Thymus (tissue), 11 donors: Measurements from ENCODE around the gene IFNK. TPM values are rescaled to one million over a fixed set of nuclear protein-coding genes. Genes with fewer than 3 reads are reported as not detected.

ENCODE experiments used
- DNase-seq, 9 donors: peaks; one replicate each; pipeline ENCODE4 v3.0.0-alpha.2; 2013; ENCODE audit warnings: low spot score in 9 of 9, low read depth in 6 of 9, missing footprints in 1 of 9
- H3K27ac ChIP-seq, 2 donors: one replicate each; pipeline ENCODE4 v1.5.1; 2013; ENCODE audit warnings: control low read depth in 1 of 2, low read depth in 1 of 2, low read length in 1 of 2, mild to moderate bottlenecking in 1 of 2, moderate library complexity in 1 of 2
- H3K27me3 ChIP-seq, 2 donors: one replicate each; pipeline ENCODE4 v1.5.1; 2013; ENCODE audit warnings: low read length in 1 of 2; ENCODE audit not compliant: control insufficient read depth in 2 of 2, insufficient read depth in 1 of 2
- H3K36me3 ChIP-seq, 2 donors: one replicate each; pipeline ENCODE4 v1.5.1; 2013; ENCODE audit warnings: low read length in 1 of 2, mild to moderate bottlenecking in 1 of 2, moderate library complexity in 1 of 2; ENCODE audit not compliant: control insufficient read depth in 2 of 2, insufficient read depth in 2 of 2
- H3K4me1 ChIP-seq, 2 donors: one replicate each; pipeline ENCODE4 v1.5.1; 2013; ENCODE audit warnings: low read length in 2 of 2; ENCODE audit not compliant: control insufficient read depth in 2 of 2, insufficient read depth in 2 of 2
- H3K4me3 ChIP-seq, 2 donors: one replicate each; pipeline ENCODE4 v1.5.1; 2013; ENCODE audit warnings: low read length in 2 of 2, control low read depth in 1 of 2, mild to moderate bottlenecking in 1 of 2
- H3K9me3 ChIP-seq, 2 donors: one replicate each; pipeline ENCODE4 v1.5.1; 2013; ENCODE audit warnings: low read length in 1 of 2, mild to moderate bottlenecking in 1 of 2; ENCODE audit not compliant: control insufficient read depth in 2 of 2, insufficient read depth in 1 of 2
- WGBS: extraction: QIAGEN DNeasy Blood & Tissue Kit; methylation state at CpG from one replicate; pipeline ENCODE4 v1.1.7; 2013; 5-methylcytosine and 5-hydroxymethylcytosine counted together
- polyA plus RNA-seq: library from polyadenylated mRNA; stranded (reverse); fragments of 200-250 nt; gene quantifications from one replicate; pipeline ENCODE4 v1.2.3, GENCODE V29; 2013
- total RNA-seq: library from RNA; stranded (reverse); fragments of 120-200 nt; gene quantifications from one replicate; pipeline ENCODE4 v1.2.4, GENCODE V29; 2013
- donor health status: healthy.

Gene IFNK
- total and polyA plus RNA-seq, 2 donors: 0.52 TPM; not detected in 1

DNA sequence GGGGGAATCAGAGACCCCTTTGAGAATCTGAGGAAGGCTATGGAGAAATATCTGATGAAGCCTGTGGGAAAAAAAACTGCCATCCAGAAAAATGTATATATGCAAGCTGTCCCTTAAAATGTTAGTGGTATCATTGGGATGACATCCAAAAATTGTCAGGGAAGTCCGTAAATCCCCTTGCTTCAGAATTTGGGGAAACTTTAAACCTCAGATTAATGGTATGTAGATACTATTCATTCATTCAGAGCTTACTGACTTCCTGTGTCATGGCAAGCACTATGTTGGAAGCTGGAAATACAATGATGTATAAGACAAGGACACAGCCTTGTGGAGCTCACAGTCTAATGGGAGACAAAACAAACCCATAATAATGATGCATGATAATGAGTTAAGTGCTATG is 16.4 kb downstream of the IFNK start:
- H3K4me3 ChIP-seq: no peak overlapping the region
- no peaks in the 10 kb centered on the region for H3K27me3 ChIP-seq
- no peaks in the 10 kb centered on the region for H3K9me3 ChIP-seq
- H3K36me3 ChIP-seq: peaks cover 5 to 8% of the 10 kb centered on the region in 2 donors
- H3K27ac ChIP-seq: peak overlapping the region in 1 of 2 donors; percentile 86
- 97% methylated on average over 1 of the region's 1 CpG for WGBS
- DNase-seq: no peak
- H3K4me1 ChIP-seq: peaks cover 0 to 5% of the 10 kb centered on the region in 2 donors

DNA sequence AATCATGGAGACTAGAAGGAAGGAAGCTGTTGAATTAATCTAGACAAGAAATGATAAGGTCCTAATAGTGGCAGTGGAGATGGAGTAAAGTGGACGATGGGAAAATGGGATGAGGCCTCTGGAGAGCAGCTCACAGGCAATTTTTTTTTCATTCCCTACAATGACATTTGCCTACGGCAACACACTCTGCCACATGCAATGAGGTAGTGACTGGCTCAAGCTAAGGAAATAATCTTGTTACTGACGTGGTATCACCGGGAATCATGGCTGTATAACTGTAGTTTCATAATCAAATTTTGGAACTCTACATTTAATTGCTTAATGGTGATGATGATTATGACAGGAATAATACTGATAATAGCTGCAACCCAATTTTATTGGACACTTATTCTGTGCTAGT is 17.6 kb downstream of the IFNK start:
- Histone ChIP-seq H3K4me1 (peaks cover 0 to 5% of the 10 kb centered on the region in 2 donors), H3K27ac (no peak overlapping the region), H3K4me3 (no peak overlapping the region), H3K27me3 (no peaks in the 10 kb centered on the region), H3K9me3 (no peaks in the 10 kb centered on the region), H3K36me3 (peaks cover 0 to 8% of the 10 kb centered on the region in 2 donors)
- DNase-seq: no peak
- 97% methylated on average over 4 of the region's 4 CpGs for WGBS

DNA sequence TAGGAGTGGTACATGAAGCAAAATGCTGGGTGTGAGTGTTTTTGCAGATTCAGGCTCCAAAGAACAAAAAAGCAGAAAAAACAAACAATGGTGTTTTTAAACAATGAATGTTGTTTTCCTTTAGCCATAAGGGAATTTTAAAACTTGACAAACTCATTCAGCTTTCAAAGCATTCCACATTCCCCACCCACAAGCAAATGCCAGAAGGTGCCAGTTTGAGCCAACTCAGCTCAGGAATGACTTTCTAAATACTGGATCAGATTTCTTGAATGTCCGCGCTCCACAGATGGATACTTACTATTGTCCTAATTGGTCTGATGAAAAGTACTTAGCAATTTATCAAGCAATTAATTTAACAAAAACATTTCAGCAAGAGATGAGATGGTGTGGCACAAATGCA is 18.4 kb downstream of the IFNK start:
- Histone ChIP-seq H3K9me3 (no peaks in the 10 kb centered on the region), H3K27ac (no peak overlapping the region), H3K4me3 (no peak overlapping the region), H3K4me1 (peaks cover 0 to 5% of the 10 kb centered on the region in 2 donors), H3K27me3 (no peaks in the 10 kb centered on the region), H3K36me3 (peaks cover 0 to 14% of the 10 kb centered on the region in 2 donors)
- WGBS: 95% methylated on average over 2 of the region's 2 CpGs
- DNase-seq: no peak

DNA sequence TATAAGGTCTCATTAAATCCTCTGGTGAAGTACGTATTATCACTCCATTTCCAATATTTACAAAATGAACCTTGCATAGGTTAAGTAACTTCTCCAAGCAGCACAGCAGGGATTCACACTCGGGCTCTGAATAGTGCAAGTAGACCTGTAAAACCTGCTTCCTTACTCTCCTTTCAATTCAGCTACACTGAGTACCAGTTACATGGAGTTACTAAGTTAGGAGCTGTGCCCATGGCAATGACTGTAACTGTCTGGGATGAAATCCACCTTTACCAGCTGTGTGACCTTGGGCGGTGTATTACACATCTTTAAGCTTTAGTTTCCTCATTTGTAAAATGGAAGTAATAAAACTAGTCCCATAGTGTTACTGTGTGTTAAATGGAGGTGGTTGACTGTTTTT is 21.4 kb downstream of the IFNK start:
- DNase-seq: no peak
- H3K4me3 ChIP-seq: no peak overlapping the region
- H3K27me3 ChIP-seq: no peaks in the 10 kb centered on the region
- H3K27ac ChIP-seq: no peak overlapping the region
- H3K9me3 ChIP-seq: no peaks in the 10 kb centered on the region
- H3K36me3 ChIP-seq: peaks cover 0 to 17% of the 10 kb centered on the region in 2 donors
- H3K4me1 ChIP-seq: no peaks in the 10 kb centered on the region
- 99% methylated on average over 3 of the region's 3 CpGs for WGBS

DNA sequence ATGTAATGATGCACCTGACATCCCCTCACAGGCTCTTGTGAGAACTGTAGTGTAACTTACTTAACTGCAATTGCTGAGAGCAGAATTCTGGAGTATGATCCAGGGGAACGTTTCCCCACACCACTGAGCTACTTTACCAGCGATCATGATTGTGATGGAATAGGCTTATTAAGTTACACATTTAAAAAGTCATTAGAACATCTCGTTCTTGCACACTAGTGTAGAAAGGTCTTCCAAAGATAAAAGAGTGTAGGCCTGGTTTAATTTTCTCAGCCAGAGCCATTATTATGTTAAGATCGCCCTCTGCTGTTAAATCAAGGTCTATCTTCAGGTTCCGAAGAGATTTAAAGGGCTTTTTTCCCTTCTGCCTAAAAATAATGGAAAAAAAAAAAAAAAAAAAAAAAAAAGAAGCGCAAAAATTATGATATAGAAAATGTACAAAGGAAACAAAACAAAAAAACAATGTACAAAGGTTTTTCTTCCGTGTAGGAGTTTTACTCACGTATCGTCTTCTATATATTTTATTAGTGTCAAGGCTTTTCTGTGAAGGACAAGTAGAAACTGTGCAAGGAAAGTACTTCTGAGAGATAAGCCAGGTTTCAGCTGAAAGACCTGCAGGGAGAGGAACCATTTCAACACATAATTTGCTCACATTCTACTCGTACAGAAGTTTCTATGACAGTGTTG is 24.1 kb downstream of the IFNK start:
- H3K4me3 ChIP-seq: no peak overlapping the region
- no peaks in the 10 kb centered on the region for H3K27me3 ChIP-seq
- 83% methylated on average over 10 of the region's 10 CpGs for WGBS
- H3K36me3 ChIP-seq: peaks cover 3 to 25% of the 10 kb centered on the region in 2 donors
- H3K27ac ChIP-seq: no peak overlapping the region
- H3K4me1 ChIP-seq: no peaks in the 10 kb centered on the region
- no peaks in the 10 kb centered on the region for H3K9me3 ChIP-seq
- peak in 2 of 9 donors; percentile 16 to 44 for DNase-seq

DNA sequence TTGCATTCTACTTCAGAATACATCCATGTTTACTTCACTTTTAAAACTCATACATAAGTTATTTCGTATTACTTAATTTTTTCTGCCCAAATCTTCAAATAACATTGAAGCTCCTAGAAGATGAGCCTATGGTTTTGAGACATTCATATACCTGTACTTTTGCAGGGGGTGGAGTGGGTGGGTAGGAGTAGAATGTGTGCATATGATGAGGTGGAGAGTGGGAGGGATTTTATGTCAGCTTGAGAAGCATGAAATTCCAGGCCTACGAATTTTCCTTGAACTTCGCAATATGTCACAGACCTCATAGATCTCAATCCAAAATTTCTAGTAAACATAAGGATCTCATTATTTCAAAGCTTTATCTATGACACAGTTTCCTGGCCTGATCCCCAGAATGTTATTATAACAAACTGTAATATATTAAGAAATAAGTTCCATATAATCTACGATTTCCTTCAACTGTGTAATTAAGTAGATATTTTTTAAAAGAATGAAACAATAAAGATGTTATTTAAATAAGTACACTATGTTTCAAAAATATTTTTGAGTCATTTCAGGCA is 25.2 kb downstream of the IFNK start:
- no peak overlapping the region for H3K4me3 ChIP-seq
- H3K4me1 ChIP-seq: no peaks in the 10 kb centered on the region
- no peaks in the 10 kb centered on the region for H3K9me3 ChIP-seq
- WGBS: 99% methylated on average over 4 of the region's 4 CpGs
- H3K27me3 ChIP-seq: no peaks in the 10 kb centered on the region
- DNase-seq: no peak
- H3K27ac ChIP-seq: no peak overlapping the region
- peaks cover 3 to 30% of the 10 kb centered on the region in 2 donors for H3K36me3 ChIP-seq

DNA sequence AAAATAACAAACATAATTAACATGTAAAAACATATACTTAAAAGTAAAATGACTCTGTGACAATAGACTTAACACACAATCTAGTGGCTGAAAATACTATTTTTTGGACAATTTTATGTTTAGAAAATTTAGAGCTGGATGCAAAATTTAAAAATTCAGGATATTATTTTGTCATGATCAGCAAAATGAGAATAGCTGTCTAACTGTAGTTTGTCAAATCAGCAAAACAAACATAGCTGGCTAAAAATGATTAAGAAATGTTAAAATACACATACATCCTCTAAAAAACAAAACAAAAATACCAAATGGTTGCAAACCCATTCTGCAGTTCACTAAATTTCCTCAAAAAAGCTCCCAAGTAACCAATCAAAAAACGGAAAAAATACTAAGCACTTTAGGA is 30.6 kb downstream of the IFNK start:
- Histone ChIP-seq H3K36me3 (peaks cover 7 to 48% of the 10 kb centered on the region in 2 donors), H3K4me1 (no peaks in the 10 kb centered on the region), H3K27ac (no peak overlapping the region), H3K4me3 (no peak overlapping the region), H3K27me3 (no peaks in the 10 kb centered on the region), H3K9me3 (no peaks in the 10 kb centered on the region)
- no peak for DNase-seq
- WGBS: 99% methylated on average over 1 of the region's 1 CpG

DNA sequence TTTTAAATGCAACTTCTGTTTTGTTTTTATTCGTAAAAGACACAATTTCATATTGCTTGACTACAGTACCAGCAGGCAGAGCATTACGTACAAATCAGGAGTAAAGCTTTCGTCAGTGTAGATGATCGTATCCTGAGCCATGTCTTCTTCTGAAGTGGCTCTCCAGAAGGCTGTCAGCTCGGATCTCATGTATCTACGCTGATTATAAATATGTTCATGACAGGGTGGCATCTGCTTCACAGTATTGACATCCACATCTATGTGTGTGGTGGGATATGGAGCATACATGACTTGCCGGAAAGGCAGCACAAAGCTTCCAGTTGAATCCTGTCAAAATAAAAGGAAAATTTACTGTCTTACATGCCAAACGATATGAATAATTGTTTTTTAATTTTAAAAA is 32.4 kb downstream of the IFNK start:
- 98% methylated on average over 8 of the region's 8 CpGs for WGBS
- H3K36me3 ChIP-seq: peaks cover 7 to 41% of the 10 kb centered on the region in 2 donors
- no peaks in the 10 kb centered on the region for H3K27me3 ChIP-seq
- H3K4me3 ChIP-seq: no peak overlapping the region
- no peaks in the 10 kb centered on the region for H3K4me1 ChIP-seq
- H3K27ac ChIP-seq: no peak overlapping the region
- DNase-seq: no peak
- H3K9me3 ChIP-seq: no peaks in the 10 kb centered on the region

DNA sequence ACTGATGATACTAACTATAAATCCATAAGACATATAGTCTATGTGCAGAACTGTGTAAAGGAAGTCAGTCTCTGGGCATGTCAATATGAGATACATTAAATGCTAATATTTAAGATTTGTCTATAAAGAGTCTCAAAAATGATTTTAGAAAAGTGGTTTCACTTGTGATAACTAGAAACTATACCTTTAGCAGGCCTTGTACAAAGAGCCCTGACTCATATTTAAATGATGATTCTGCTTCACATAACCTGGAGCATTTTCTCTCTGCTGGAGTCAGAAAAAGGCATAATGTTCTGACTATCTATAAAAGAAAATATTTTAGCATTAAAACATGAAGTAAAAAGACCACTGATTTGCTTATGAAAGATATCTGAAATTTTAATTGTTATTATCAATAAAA is 34.2 kb downstream of the IFNK start:
- no peak overlapping the region for H3K4me3 ChIP-seq
- H3K27me3 ChIP-seq: no peaks in the 10 kb centered on the region
- H3K36me3 ChIP-seq: peaks cover 4 to 31% of the 10 kb centered on the region in 2 donors
- no peaks in the 10 kb centered on the region for H3K9me3 ChIP-seq
- H3K27ac ChIP-seq: no peak overlapping the region
- H3K4me1 ChIP-seq: no peaks in the 10 kb centered on the region
- no peak for DNase-seq
